ENCODE measurements around the gene KLRG1.

The KLRG1 gene

DNA sequence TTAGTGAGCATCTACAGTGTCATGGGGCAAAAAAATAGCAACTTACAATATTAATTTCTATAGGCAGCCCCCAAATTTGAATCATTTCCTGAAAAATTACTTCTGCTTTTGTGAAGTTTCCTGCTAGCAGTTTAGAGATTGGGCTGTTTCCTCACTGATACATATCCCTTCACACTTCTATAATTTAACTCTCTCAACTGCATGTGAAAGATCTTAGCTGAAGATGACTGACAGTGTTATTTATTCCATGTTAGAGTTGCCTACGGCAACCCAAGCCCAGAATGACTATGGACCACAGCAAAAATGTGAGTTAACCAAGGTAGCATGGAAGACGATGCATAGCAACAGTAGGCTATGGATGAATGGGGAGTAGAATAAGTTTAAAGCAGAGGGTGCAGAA, at the start of gene KLRG1:
TSS of gene KLRG1 (plus strand) at position 134 of the 400 bp plus-strand sequence. CDS start at position 224, 90 bp downstream.
- no peak for DNase-seq (ENCODE audit: low read depth in 3 of 3, low spot score in 1 of 3)

GRCh38 chr12:8941691-8942478, 47.5 kb upstream of the KLRG1 start:
- DNase-seq (ENCODE audit: low read depth in 3 of 3, low spot score in 1 of 3): no peak

DNA sequence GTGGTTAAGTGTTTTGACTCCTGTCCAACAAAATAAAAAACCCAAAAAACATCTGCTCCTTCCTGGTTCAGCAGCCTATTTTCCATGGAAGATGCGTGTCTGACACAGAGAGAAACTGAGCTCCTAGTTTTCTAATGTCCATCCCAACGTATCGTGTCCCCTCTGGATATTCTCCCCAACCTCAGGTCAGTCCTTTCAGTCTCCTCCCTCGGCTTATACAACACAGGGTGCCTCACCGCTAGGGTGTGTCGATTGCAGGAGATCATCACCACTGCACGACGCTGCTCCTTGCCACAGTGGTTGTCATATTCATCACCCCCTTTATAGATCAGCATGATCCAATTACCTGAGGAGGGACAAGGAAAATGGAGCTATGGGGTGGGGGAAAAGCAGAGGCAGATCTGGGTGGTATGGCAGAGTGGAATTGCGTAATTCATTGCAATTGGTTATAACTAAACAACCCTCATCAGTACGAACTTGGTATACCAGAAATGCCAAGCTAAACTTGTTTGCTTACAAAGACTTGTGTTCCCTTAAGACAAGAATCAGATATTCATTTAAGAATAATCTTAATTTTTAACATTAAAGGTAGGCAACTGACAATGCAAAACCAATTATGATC, 45.7 kb upstream of the KLRG1 start:
- DNase-seq (ENCODE audit: low read depth in 3 of 3, low spot score in 1 of 3): no peak

GRCh38 chr12:8946733-8947132, 42.6 kb upstream of the KLRG1 start:
- no peak for DNase-seq (ENCODE audit: low read depth in 3 of 3, low spot score in 1 of 3)

GRCh38 chr12:8947737-8948136, 41.6 kb upstream of the KLRG1 start:
- DNase-seq (ENCODE audit: low read depth in 3 of 3, low spot score in 1 of 3): no peak

GRCh38 chr12:8948701-8949341, 40.5 kb upstream of the KLRG1 start:
- no peak for DNase-seq (ENCODE audit: low read depth in 3 of 3, low spot score in 1 of 3)

- DNase-seq (ENCODE audit: low read depth in 3 of 3, low spot score in 1 of 3): peak; percentile 69 to 82 (median 75)
These were observed 39.8 kb upstream of the KLRG1 start, which contains the start of gene M6PR for GRCh38 chr12:8949342-8950220. M6PR (minus strand) TSS chr12:8949645; CDS start chr12:8946404, 3,241 bp downstream.

DNA sequence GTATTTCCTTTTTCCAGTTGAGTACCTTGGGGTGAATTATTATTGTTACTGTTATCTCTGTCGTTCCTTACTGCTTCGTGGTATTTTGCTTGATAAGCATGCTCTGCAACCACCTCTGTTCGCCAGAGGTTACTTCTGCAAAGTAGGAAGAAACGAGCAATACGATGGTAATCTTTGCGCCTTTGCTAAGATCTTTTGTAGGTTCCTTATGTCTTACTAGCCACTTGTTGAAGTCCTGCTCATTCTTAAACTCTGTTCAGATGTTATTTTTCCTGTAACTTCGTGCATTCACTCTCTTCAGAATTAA, 39.2 kb upstream of the KLRG1 start:
- DNase-seq (ENCODE audit: low read depth in 3 of 3, low spot score in 1 of 3): no peak

GRCh38 chr12:8950702-8951478, 38.5 kb upstream of the KLRG1 start:
- DNase-seq (ENCODE audit: low read depth in 3 of 3, low spot score in 1 of 3): no peak

DNA sequence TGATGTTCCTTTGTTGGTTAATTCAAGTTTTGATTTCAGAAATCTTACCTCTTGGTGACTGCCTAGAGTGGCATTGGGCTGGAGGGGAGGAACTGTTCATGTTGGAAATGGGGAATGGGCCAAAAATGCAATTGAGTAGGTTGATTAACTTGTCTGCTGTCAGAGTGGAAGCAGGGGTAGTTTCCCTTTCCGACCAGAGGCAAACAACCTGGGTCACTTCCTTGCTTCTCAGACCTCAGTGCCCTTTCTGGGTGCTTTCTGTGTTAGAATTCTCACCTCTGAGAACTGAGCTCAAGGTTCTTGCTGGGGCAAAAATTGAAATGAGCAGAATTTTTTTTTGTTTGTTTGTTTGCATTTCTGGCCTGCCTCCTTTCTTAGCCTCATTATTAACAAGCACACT, 37.6 kb upstream of the KLRG1 start:
- DNase-seq (ENCODE audit: low read depth in 3 of 3, low spot score in 1 of 3): no peak

GRCh38 chr12:8953773-8954402, 35.5 kb upstream of the KLRG1 start:
- no peak for DNase-seq (ENCODE audit: low read depth in 3 of 3, low spot score in 1 of 3)

- no peak for DNase-seq (ENCODE audit: low read depth in 3 of 3, low spot score in 1 of 3)
These were observed 33.3 kb upstream of the KLRG1 start for GRCh38 chr12:8956073-8956472.

DNA sequence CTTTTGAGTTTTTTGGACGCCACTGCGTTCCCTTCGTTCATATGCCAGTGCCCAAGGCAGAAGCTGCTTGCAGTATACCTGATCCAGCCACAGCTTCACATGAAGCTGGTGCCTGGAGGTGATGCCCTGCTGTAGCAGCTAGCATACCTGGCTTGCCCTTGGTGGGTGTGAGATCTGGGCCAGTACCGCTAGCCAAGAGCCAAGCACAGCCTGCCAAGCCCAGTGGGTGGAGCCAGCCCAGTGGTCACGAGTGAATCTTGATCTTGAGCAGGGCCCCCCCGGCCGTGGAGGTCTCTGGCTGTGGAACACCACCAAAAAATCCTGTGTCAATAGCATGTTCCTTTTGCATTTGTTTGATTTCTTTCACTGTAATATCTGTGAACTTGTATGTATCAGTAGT, 32.6 kb upstream of the KLRG1 start:
- DNase-seq (ENCODE audit: low read depth in 3 of 3, low spot score in 1 of 3): no peak

GRCh38 chr12:8957561-8957960, 31.8 kb upstream of the KLRG1 start:
- DNase-seq (ENCODE audit: low read depth in 3 of 3, low spot score in 1 of 3): no peak

GRCh38 chr12:8958066-8958465, 31.3 kb upstream of the KLRG1 start:
- no peak for DNase-seq (ENCODE audit: low read depth in 3 of 3, low spot score in 1 of 3)

GRCh38 chr12:8960176-8960575, 29.2 kb upstream of the KLRG1 start:
- DNase-seq (ENCODE audit: low read depth in 3 of 3, low spot score in 1 of 3): no peak

DNA sequence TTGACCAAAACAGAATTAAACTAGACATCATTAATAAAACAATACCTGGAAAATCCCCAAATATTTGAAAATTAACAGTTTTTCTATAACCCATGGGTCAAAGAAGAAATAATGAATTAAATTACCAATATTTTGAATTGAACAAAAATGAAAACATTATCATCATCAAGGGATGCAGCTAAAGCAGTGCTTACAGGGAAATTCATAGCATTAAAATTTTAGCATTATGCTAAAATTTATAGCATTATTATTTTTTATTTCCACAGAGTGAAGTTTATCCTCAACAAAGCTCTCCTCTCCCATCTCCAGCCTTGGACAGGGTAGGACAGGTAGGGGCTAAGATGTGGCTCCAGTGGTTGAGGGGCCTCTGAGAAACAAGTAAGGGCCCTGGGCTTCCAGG, 20.6 kb upstream of the KLRG1 start:
- DNase-seq (ENCODE audit: low read depth in 3 of 3, low spot score in 1 of 3): no peak

- DNase-seq (ENCODE audit: low read depth in 3 of 3, low spot score in 1 of 3): no peak
These were observed 19.4 kb upstream of the KLRG1 start for GRCh38 chr12:8969861-8970411.

DNA sequence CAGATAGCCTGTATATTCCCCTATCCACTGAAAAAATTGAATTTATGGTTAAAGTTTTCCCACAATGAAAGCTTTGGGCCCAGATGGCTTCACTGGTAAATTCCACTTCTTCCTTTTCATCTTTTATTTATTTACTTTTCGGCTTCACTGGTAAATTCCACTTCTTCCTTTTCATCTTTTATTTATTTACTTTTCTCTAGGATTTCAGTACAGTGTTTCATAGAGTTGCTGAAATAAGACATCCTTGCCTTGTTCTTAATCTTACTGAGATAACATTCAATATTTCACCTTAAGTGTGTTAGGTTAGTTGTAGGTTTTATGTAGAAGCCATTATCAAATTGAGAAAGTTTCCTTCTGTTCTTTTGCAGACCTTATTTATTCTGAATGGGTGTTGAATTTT, 18.9 kb upstream of the KLRG1 start:
- DNase-seq (ENCODE audit: low read depth in 3 of 3, low spot score in 1 of 3): no peak

DNA sequence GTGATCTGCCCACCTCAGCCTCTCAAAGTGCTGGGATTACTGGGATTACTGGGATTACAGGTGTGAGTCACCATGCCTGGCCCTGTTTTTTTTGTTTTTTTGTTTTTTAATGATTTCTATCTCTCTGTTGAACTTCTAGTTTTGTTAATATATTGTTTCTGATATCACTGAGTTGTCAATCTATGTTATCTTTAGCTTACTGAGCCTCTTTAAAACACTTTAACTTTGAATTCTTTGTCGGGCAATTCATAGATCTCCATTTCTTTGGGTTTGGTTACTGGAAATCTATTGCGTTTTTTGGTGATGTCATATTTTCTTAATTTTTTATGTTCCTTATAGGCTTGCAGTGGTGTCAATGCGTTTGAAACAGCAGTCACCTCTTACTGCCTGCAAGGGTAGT, 9.2 kb upstream of the KLRG1 start:
- no peak for DNase-seq (ENCODE audit: low read depth in 3 of 3, low spot score in 1 of 3)

Measured in stimulated activated CD4-positive, alpha-beta T cell treated with anti-CD3 and anti-CD28 coated beads, TNF-alpha, amount 100 ng/mL, for 1 hour (primary cell).